ENCODE data around the gene FRRS1.

Gene FRRS1

GRCh38 chr1:99674115-99675064, 92.0 kb downstream of the FRRS1 start:
- peak; percentile 39 for DNase-seq

- DNase-seq = no peak
These were observed 93.1 kb downstream of the FRRS1 start for GRCh38 chr1:99673315-99673714.

DNA sequence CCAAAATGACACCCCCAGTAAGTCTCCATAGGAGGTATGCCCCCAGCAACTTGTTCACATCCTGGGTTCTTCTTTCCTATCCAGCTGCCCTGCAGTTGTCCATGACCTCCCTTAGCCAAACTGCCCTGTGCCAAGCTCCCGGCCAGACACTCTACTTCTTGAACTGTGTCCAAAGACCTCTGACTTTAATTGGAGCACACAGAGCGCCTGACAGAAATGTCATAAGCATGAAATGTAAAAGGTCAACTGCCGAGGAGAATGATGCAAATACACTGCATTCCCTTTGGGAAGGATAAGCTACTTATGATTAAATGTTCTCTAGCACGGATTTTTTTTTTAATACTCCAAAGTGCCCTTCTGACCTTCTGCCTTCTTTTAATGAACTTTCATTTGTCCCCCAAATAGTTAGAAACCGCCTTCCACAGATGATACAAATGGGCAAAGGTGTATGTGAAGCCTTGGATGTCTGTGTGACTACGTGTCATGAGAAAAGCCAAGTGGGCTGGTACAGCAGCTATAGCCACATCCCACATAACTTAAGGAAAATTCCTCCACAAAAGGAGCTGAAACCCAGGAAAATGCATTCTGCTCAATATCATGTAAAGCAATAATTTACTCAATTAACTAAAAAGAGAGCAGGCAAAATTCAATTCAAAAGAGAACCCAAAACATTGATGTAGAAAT, 93.8 kb downstream of the FRRS1 start:
- no peak for DNase-seq

GRCh38 chr1:99672038-99672437, 94.4 kb downstream of the FRRS1 start:
- no peak for DNase-seq

GRCh38 chr1:99670583-99670982, 95.9 kb downstream of the FRRS1 start:
- no peak for DNase-seq

- no peak for DNase-seq
These were observed 96.6 kb downstream of the FRRS1 start for GRCh38 chr1:99669821-99670220.

GRCh38 chr1:99669376-99669775, 97.1 kb downstream of the FRRS1 start:
- no peak for DNase-seq

GRCh38 chr1:99665212-99665611, 101.2 kb downstream of the FRRS1 start:
- DNase-seq = no peak

GRCh38 chr1:99663501-99663900, 102.9 kb downstream of the FRRS1 start:
- no peak for DNase-seq

- DNase-seq = no peak
These were observed 103.8 kb downstream of the FRRS1 start for GRCh38 chr1:99662539-99663080.

- no peak for DNase-seq
These were observed 104.7 kb downstream of the FRRS1 start for GRCh38 chr1:99661780-99662179.

DNA sequence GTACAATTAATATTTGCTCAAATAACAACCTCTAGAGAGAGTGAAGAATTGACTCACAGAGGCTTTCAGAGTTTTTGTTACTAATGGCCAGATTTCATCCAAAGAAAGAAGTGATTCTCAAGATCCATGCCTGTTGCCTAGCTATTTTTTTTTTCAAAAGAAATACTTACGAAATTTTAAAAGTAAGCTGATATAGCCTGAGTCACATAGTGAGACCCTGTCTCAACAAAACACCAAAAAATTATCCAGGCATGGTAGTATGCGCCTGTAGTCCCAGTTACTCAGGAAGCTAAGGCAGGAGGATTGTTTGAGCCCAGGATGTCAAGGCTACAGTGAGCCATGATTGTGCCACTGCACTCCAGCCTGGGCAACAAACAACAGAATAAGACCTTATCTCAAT, 105.9 kb downstream of the FRRS1 start:
- DNase-seq = no peak

GRCh38 chr1:99659755-99660210, 106.7 kb downstream of the FRRS1 start:
- no peak for DNase-seq

Measured in NCI-H1105 (cell line).